GM19395 (cell line): ENCODE data around the gene SOX8.
"Not testable (repeated sequence)": the region's sequence is repeated elsewhere in the genome, so short reads cannot be mapped to it uniquely, and the experiment has no call there.

Experiments
- ATAC-seq: cut with Tn5 transposase; IDR thresholded peaks from one replicate; pipeline ENCODE4 v1.9.1; 2021; ENCODE audit warnings: mild to moderate bottlenecking, moderate library complexity; ENCODE audit not compliant: unreplicated experiment

SOX8 gene

DNA sequence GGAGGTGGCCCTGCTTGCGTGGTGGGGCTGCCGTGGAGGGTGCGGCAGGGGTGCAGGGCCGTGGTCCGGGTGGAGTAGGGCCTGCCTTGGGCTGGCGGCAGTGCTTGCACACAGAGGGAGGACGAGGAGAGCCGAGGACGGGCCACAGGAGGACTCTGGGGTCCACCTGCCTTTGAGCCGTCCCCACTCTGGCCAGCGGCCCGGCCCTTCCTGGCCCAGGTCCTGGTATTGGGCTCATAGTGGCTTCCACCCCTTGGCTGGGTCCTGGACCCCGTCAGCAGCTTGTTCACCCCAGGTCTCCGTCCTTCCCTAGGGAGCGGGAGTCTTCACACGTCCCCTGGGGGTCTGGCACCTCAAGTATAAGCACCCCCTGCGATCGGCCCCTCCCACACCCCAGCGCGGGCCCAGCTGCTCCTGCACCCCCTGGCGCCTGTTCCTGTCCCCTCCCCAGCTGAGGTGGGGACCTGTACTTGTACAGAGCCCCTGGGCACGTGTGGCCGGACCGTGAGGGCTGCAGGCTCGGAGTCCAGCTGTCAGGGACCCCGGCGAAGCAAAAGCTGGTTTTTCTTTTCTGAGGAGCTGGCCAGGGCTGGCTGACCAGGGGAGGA is 40.1 kb downstream of the SOX8 start:
- no peak for ATAC-seq

DNA sequence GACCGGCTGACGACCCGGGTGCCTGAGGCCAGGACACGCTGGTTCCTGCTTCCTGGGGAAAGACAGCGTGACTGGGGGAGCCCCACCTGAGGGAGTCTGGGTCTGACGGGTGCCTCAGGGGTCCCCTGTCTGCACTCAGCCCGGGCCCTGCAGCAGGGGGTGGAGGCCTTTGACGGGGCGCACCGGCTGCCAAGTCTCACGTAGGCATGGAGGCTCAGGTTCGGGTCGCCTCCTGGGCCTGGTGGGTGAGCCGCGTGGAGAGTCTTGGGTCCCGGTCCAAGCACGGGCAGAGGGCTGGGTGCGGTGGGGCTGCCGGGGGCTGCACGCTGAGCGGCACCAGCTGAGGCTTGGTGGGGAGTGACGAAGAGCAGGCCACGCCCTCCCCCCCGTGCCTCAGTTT is 40.9 kb downstream of the SOX8 start:
- ATAC-seq = no peak

DNA sequence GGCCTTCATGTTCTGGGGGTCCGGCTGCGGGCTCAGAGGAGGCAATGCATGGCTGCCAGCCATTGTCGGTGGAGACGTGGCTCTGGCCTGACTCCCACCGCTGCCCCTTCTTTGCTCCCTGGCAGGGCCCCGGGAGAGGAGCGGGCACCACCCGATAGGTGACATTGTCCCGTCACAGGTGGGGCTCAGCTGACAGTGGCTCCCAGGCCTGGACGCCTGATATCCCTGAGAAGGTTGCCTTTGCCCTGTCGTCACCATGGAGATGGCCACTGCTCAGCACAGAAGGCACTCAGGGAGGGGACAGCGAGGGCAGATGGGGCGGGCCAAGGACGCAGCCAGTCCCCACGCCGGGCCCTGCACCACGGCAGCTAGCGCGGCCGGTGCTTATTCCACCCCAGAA is 42.6 kb downstream of the SOX8 start:
- ATAC-seq = no peak

DNA sequence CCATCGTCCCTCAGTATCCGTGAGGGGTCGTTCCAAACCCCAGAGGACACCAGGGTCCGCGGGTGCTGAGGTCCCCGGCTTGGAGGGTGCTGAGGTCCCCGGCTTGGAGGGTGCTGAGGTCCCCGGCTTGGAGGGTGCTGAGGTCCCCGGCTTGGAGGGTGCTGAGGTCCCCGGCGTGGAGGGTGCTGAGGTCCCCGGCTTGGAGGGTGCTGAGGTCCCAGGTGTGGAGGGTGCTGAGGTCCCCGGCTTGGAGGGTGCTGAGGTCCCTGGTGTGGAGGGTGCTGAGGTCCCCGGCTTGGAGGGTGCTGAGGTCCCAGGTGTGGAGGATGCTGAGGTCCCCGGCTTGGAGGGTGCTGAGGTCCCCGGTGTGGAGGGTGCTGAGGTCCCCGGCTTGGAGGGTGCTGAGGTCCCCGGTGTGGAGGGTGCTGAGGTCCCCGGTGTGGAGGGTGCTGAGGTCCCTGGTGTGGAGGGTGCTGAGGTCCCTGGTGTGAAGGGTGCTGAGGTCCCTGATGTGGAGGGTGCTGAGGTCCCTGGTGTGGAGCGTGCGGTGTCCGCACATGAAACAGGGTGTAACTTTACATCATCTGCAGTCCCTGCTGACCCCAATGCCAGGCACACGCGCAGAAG is 43.7 kb downstream of the SOX8 start:
- not testable (repeated sequence) for ATAC-seq

DNA sequence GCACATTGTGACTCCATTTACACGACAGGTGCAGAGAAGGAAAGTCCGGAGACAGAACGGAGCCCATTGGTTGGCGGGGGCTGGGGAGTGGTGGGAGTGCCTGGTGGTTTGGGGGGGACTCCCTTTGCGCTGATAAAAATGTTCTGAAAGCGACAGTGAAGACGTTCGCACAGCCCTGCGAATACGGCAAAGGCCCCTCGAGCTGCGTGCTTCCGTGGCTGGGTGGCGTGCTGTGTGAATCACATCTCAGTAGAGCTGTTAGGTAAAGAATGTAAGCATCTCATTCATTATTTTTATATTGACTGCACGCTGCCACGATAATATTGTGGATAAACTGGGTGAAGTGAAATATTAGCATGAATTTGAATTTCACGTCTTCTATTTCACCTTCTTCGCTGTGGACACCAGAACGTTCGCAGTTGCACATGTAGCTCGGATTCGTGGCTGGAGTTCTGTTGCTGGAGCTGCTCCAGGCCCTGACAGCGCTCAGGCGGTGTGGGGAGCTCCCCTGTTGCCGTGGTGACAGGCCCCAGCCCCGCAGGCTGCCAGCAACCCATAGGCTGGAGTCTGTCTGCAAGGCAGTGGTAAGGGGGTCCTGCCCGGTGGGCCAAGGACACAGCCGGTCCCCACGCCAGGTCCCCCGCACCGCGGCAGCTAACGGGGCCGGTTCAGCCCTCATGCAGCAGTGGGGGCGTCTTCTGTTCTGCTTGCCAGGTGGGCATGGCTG is 44.6 kb downstream of the SOX8 start:
- ATAC-seq = no peak

DNA sequence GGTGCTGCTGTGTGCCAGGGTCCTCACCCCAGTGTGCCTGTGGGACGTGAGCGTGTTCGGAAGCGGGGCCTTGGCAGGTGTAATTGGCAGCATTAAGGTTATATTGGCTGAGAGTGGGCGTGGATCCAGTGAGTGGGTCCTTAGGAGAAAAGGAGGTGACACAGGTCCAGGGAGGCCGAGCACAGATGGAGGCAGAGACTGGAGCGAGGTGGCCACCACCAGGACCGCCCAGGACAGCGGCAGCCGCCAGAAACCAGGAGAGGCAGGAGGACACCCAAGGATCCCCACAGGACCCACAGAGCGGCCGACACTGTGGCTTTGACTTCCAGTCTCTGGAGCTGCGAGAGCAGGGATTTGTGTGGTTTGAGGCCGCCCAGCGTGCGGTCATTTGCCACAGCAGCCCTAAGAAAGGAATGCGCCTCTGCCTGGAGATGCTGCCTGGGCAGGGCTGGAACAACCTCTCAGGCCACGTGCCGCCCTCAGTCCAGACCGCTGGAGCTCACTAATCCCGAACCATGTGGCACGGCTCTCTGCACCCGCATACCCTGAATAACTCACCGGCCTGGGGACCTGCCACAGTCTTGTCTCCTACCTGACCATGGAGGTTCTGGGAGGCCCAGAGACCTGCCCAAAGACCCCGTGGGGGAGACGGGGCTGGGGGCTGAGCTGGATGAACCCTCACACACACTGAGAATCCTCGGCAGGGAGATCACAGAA is 45.4 kb downstream of the SOX8 start:
- no peak for ATAC-seq

DNA sequence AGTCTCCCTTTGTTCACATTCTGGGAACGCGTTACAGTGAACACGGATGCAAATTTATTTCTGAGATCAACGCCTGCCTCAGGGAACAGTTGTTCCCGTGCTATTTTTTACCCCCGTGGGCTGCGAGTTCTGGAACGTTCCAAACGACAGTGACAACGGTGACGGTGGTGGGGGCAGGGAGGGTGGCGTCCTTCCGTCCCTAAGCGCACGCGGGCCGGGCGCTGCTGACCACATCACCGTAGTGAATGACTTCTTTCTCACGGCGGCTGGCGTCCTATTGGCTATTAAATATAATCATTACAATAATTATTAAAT is 45.9 kb downstream of the SOX8 start:
- ATAC-seq = no peak

DNA sequence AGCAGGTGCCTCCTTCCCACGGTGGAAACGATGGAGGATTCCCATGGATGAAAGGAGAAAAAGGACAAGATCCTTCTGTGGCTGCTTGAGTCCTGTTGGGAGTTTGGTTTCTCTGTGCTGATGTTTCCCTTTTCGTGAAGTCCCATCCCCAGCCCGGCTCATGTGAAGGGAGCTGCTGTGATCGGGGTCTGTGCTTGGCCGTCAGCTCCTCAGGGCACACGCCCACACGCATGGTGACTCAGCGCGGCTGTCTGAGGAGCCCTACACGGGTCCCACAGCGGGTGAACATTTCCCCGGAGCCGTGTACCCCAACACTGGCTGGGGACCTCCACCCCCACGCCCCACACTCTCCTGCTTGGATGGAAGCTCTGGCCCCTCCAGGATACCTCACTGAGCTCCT is 46.5 kb downstream of the SOX8 start:
- ATAC-seq = no peak

DNA sequence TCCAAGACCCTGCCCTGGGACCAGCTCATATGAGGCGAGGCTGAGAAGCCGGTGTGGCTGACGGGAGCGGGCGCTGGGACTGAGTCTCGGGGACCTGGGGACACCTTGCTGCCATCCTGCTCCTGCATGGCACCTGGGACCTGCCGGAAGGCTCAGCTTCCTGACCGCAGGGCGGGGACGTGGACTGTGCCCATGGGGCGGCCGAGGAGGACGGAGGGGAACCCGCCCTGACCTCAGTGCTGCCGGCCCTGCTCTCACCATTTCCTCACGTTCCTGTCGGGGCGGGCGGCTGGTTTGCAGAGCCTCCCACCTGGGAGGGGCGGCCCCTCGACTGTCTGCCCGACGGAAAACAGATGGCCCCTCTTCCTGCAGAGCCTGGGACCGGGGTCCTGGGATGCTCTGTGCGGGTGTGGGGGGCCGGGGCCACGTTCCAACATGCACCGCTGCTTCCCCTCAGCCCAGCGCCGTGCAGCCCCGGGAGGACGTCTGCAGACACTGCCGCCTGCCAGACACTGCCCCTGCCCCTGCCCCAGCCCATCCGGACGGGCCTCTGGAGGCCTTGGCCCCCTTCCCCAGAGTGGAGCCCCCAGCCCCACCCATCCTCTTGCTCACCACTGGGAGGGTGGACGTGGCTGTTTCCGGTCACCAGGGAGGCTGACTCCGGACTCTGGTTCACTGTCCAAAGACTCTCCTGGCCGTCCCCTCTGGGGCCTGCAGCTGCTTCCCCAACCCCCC is 47.1 kb downstream of the SOX8 start:
- ATAC-seq = no peak

DNA sequence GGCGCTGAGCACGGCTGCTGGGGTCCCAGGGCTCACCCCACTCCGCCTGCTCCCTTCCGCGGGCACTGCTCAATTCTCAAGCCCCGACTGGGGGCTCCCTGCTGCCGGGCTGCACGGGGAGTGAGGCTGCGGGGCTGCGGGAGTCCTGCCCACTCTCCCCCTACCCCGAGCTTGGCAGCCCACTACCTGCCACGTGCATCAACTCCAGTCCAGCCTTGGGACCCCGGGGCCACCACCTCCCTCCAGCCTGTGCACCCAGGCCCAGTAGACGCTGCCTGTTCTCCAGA is 47.6 kb downstream of the SOX8 start:
- ATAC-seq = no peak

DNA sequence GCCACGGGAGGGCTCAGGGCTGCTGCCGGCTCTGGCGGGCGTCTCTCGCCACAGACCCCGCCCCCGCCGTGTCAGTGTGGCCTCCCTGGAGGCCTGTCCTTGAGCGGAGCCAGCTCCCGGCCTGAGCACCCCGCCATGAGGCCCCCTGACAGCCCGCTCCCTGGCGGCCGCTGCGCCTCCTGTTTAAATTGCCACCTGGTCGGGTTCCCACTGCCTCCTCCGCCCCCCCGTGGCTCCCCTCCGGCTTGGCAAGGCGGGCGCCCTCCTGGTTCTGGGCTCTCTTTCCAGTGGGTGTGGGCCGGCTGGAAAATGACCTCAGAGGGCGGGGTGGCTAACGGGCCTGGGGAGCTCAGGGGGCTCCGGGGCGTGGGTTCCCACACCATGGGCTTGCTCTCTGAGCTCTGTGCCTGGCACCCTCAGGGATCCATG is 48.9 kb downstream of the SOX8 start:
- no peak for ATAC-seq

DNA sequence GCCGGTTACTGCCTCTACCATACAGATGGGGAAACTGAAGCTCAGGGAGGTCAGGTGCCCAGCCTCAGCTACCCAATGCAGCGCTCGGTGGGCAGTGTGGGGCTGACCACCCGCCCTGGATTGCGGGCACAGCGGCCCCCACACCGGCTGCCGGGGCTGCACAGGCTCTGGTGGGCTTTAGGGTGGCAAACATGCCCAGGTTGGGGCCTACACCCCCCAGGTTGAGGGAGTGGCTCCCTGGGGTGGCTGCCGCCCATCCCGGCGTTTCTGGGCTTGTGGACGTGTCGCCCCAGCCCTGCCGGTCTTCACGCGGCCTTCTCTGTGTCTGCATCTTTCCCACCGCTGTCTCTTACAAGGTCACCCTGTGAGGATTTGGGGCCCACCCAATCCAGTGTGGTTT is 50.1 kb downstream of the SOX8 start:
- ATAC-seq = no peak

DNA sequence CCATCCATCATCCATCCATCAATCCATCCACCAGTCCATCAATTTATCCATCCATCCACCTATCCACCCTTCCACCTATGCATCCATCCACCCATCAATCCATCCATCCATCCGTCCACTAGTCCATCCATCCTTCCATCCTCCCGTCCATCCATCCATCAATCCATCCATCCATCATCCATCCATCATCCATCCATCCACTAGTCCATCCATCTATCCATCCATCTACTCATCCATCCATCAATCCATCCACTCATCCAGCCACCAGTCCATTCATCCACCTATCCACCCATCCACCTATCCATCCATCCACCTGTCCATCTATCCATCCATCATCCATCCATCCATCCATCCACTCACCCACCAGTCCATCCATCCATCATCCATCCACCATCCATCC is 51.0 kb downstream of the SOX8 start:
- ATAC-seq = no peak

DNA sequence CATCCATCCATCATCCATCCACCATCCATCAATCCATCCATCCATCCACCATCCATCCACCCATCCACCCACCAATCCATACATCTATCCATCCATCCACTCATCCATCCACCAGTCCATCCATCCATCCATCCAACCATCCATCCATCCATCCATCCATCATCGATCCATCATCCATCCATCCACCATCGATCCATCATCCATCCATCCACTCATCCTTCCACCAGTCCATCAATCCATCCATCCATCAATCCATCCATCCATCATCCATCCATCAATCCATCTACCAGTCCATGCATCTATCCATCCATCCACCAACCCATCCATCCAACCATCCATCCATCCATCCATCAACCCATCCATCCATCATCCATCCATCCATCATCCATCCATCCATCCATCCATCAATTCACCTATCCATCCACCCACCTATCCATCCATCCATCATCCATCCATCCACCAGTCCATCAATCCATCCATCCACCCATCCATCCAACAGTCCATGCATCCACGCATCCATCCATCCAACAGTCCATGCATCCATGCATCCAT is 51.6 kb downstream of the SOX8 start:
- no peak for ATAC-seq

DNA sequence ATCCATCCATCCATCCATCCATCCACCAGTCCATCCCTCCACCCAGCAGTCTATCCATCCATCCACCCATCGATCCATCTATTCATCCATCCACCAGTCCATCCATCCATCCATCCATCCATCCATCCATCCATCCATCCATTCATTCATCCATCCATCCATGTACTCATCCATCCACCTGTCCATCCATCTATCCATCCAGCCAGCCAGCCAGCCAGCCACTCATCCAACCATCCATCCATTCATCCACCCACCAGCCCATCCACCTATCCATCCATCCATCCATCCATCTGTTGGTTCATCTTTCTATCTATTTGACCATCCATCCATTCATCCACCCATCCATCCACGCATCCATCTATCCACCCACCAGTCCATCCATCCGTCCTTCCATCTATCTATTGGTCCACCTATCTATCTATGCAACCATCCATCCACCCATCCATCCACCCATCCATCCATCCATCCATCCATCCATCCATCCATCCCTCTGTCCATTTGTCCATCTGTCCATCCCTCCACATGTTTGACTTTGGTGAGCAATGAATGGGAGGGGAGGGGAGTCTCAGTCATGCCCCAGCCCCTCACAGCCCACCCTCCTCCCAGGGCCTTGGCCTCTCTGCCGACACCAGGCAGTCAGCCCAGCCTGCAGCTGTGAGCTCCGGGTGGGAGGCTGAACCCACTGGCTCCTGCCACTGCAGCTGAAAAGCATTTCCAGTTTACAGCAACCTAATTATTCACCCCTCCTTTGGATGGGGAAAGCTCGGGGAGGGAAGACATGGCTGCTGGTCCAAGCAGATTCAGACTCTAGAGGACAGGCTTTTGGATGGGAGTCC is 52.9 kb downstream of the SOX8 start:
- ATAC-seq = no peak

DNA sequence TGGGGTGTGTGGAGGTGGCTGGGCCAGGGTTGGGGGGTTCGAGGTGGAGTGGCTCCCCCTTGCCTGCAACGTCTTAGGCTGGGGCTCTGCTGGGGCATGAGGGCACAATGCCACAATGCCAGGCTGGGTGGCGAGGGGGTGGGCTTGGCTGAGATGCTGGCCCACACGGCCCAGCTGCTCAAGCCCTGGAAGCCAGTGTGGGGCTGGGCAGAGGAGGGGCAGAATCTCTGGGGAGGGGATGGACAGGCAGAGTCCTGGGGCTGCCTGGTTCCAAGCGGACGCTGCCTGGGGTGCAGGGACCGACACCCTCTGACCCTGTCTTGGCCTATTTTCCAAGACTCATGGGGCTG is 53.5 kb downstream of the SOX8 start:
- no peak for ATAC-seq

DNA sequence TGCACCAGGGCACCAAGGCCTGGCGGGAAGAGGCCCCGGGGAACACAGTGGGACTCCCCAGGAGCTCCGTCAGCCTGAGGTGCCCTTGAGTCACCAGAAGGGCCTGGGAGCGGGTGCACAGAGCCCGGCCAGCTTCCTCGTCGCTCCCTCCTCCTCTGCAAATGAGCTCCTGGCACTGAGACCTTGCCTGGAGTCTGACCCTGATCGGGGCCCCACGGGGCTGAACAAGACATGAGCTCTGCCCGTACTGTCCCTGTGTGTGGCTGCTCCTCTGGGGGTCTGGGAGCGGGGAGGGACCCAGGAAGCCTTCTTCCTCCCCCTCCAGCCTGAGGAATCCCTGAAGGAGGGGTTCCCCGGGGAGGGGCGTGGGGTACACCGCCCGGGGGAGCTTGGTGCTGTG is 54.6 kb downstream of the SOX8 start:
- ATAC-seq = no peak
